Astrocyte (in vitro differentiated cells and primary cell): ENCODE measurements around the gene C1orf232. TPM values are rescaled to one million over a fixed set of nuclear protein-coding genes. Genes with fewer than 3 reads are reported as not detected.

Experiments
- DNase-seq: peaks from one replicate; pipeline ENCODE4 v3.0.0-alpha.2; 2010; ENCODE audit warnings: low read depth
- FAIRE-seq: peaks from 2 replicates; lab custom pipeline; 2011; peaks lifted over from hg19 to GRCh38; lab: Jason Lieb, UNC
- H2AFZ ChIP-seq: 2 replicates; pipeline ENCODE4 v1.6.0; 2012; ENCODE audit warnings: low read depth, low read length, inconsistent platforms
- H3K27ac ChIP-seq: 2 replicates; pipeline ENCODE4 v1.5.1; 2011; ENCODE audit warnings: low read depth, low read length, inconsistent platforms
- H3K27me3 ChIP-seq: 2 replicates; pipeline ENCODE4 v1.6.0; 2011; ENCODE audit warnings: low read length, inconsistent platforms; ENCODE audit not compliant: insufficient read depth
- H3K36me3 ChIP-seq: 2 replicates; pipeline ENCODE4 v1.5.1; 2011; ENCODE audit warnings: low read length, inconsistent platforms; ENCODE audit not compliant: insufficient read depth
- H3K4me1 ChIP-seq: 2 replicates; pipeline ENCODE4 v1.5.1; 2011; ENCODE audit warnings: low read length, inconsistent platforms; ENCODE audit not compliant: insufficient read depth
- H3K4me2 ChIP-seq: 2 replicates; pipeline ENCODE4 v1.6.0; 2012; ENCODE audit warnings: low read length, inconsistent platforms
- H3K4me3 ChIP-seq: 2 replicates; pipeline ENCODE4 v1.5.1; 2011; ENCODE audit warnings: low read depth, mild to moderate bottlenecking, low read length, inconsistent platforms; ENCODE audit not compliant: insufficient read depth
- H3K79me2 ChIP-seq: 2 replicates; pipeline ENCODE4 v1.6.0; 2012; ENCODE audit warnings: mild to moderate bottlenecking, low read length, inconsistent platforms; ENCODE audit not compliant: insufficient read depth
- H3K9ac ChIP-seq: 2 replicates; pipeline ENCODE4 v1.6.0; 2012; ENCODE audit warnings: mild to moderate bottlenecking, low read length, inconsistent platforms
- H3K9me3 ChIP-seq: 2 replicates; pipeline ENCODE4 v1.5.1; 2012; ENCODE audit warnings: low read depth, mild to moderate bottlenecking, low read length, inconsistent platforms; ENCODE audit not compliant: insufficient read depth
- H4K20me1 ChIP-seq: 2 replicates; pipeline ENCODE4 v1.6.0; 2012; ENCODE audit warnings: low read length, inconsistent platforms; ENCODE audit not compliant: insufficient read depth
- H3K27ac Mint-ChIP-seq: one replicate; pipeline ENCODE4 v1.8.0; 2021; ENCODE audit warnings: mild to moderate bottlenecking, mixed read lengths; ENCODE audit not compliant: unreplicated experiment
- H3K27me3 Mint-ChIP-seq: one replicate; pipeline ENCODE4 v1.8.0; 2021; ENCODE audit warnings: low read depth, mixed read lengths; ENCODE audit not compliant: unreplicated experiment
- H3K36me3 Mint-ChIP-seq: one replicate; pipeline ENCODE4 v1.8.0; 2021; ENCODE audit warnings: low read depth, mixed read lengths; ENCODE audit not compliant: unreplicated experiment
- H3K4me1 Mint-ChIP-seq: one replicate; pipeline ENCODE4 v1.8.0; 2021; ENCODE audit warnings: low read depth, mixed read lengths; ENCODE audit not compliant: unreplicated experiment
- H3K4me3 Mint-ChIP-seq: one replicate; pipeline ENCODE4 v1.8.0; 2021; ENCODE audit warnings: mild to moderate bottlenecking, moderate library complexity, mixed read lengths; ENCODE audit not compliant: unreplicated experiment
- H3K9me3 Mint-ChIP-seq: one replicate; pipeline ENCODE4 v1.8.0; 2021; ENCODE audit warnings: mild to moderate bottlenecking, mixed read lengths; ENCODE audit not compliant: unreplicated experiment
- EZH2 ChIP-seq: IDR thresholded peaks from 2 replicates; pipeline ENCODE4 v1.6.1; 2012; ENCODE audit warnings: mild to moderate bottlenecking, low read length, inconsistent platforms; ENCODE audit not compliant: insufficient read depth
- total RNA-seq: library from RNA; stranded (reverse); gene quantifications from 2 replicates; pipeline ENCODE4 v1.2.1, GENCODE V29; 2021
- TF ChIP-seq, protein P1 (sequence below): IDR thresholded peaks from 2 replicates; pipeline ENCODE4 v1.5.1; 2011; ENCODE audit warnings: low read depth, mild to moderate bottlenecking, inconsistent platforms, low read length, moderate library complexity; ENCODE audit not compliant: insufficient read depth

C1orf232 gene
- total RNA-seq, 1 donor from 2014 or later, result not detected

DNA sequence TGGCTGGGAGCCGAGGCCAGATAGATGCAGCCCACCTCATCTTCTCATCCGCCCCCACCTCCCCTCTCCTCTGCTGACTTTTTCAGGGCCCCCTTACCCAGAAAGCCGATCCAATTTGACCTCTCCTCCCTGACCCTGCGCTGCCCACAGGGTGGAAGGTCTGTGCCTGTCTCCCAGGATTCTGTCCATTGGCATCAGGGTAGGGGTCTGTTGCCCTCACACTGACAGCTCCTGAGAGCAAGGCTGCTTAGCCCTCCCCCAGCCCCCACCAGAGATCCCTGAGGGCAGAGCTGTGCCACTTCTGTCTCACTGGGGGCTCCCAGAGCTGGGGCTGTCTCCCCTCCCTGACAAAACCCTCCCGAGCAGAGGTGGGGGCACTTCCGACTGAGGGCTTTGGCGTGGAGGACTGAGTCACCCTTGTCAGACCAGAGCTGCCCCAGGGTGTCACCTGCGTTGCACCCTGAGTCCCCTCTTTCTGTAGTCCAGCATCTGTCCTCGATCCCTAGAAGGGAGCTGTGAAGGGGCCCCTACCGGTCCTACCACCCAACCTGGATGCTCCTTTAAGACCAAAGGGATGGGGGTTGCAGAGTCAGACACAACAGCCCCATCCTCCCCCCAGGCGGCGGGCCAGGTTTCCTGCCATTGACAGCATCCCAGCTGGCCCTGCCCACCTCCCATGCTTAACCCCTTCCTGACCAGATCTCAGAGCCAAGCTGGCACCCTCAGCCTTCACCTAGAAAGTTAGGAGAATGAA is 12.3 kb downstream of the C1orf232 start:
- H3K4me1 Mint-ChIP-seq, result peaks cover 27% of the 10 kb centered on the region

DNA sequence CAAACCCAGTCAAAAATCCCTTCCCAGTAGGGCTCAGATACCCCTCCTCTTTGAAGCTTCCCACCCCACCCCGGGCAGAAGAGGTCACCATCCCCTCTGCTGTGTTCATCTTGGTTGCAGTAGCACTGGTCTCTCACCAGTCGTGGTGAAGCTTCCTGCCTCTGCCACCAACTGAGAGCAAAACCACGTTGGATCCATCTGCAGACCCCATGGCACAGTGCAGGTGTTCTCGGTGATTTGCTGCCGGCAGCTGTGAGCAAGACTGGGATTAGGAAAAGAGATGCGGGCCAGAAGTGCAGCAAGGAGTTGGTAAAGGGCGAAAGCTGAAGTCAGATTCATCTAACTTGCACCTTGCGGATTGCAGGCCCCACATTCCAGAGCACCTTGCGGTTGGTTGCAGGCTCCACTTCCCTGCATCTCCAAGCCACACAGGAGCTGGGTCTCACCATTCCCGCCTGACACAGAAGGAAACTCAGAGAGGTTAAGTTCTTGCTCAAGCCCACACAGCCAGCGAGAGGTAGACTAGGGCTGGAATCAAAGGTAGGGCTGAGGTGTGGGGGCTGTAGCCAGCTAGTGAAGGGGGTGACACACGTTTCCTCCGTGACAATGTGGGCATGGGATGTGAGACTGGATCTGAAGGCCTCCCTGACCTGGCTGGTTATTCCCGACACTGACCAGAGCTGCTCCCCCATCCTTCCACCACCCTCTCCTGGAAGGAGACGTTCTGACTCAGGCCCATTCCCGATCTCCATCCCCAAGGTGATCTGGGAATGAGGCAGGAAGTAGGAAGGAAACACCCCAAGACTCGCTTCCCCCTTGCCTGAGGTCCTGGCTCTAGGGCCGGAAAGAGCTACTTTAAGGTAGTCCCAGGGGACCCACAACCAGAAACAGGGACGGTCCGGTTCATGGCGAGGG is 13.1 kb downstream of the C1orf232 start:
- no peaks in the 10 kb centered on the region for H3K9me3 Mint-ChIP-seq
- no peaks in the 10 kb centered on the region for H3K36me3 Mint-ChIP-seq
- Histone ChIP-seq H3K4me1 (peaks cover 13% of the 10 kb centered on the region), H4K20me1 (no peaks in the 10 kb centered on the region), H3K4me2 (no peak overlapping the region), H3K79me2 (no peaks in the 10 kb centered on the region), H3K4me3 (no peak overlapping the region), H3K27me3 (peaks cover 7% of the 10 kb centered on the region), H3K27ac (no peak overlapping the region), H3K9me3 (no peaks in the 10 kb centered on the region), H3K9ac (no peak overlapping the region), H3K36me3 (no peaks in the 10 kb centered on the region), H2AFZ (no peak overlapping the region)
- DNase-seq, result no peak
- peaks cover 38% of the 10 kb centered on the region for H3K27me3 Mint-ChIP-seq
- peak overlapping the region; percentile 62 for H3K4me3 Mint-ChIP-seq
- peaks cover 27% of the 10 kb centered on the region for H3K4me1 Mint-ChIP-seq
- TF ChIP-seq EZH2, result no peak
- TF ChIP-seq, protein P1, sequence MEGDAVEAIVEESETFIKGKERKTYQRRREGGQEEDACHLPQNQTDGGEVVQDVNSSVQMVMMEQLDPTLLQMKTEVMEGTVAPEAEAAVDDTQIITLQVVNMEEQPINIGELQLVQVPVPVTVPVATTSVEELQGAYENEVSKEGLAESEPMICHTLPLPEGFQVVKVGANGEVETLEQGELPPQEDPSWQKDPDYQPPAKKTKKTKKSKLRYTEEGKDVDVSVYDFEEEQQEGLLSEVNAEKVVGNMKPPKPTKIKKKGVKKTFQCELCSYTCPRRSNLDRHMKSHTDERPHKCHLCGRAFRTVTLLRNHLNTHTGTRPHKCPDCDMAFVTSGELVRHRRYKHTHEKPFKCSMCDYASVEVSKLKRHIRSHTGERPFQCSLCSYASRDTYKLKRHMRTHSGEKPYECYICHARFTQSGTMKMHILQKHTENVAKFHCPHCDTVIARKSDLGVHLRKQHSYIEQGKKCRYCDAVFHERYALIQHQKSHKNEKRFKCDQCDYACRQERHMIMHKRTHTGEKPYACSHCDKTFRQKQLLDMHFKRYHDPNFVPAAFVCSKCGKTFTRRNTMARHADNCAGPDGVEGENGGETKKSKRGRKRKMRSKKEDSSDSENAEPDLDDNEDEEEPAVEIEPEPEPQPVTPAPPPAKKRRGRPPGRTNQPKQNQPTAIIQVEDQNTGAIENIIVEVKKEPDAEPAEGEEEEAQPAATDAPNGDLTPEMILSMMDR, result no peak
- FAIRE-seq, result no peak
- peak overlapping the region; percentile 19 for H3K27ac Mint-ChIP-seq

More for the DNA sequence above, 12.3 kb downstream of the C1orf232 start:
- no peak for FAIRE-seq
- no peak for DNase-seq
- H3K27me3 ChIP-seq, result peaks cover 4% of the 10 kb centered on the region
- TF ChIP-seq, protein P1, result no peak
- no peak for TF ChIP-seq EZH2
- no peak overlapping the region for H3K4me3 ChIP-seq
- no peak overlapping the region for H2AFZ ChIP-seq
- H3K9ac ChIP-seq, result no peak overlapping the region
- peak overlapping the region; percentile 26 for H3K27ac Mint-ChIP-seq
- H3K36me3 ChIP-seq, result no peaks in the 10 kb centered on the region
- no peak overlapping the region for H3K4me3 Mint-ChIP-seq
- no peaks in the 10 kb centered on the region for H4K20me1 ChIP-seq
- peaks cover 18% of the 10 kb centered on the region for H3K4me1 ChIP-seq
- no peak overlapping the region for H3K27ac ChIP-seq
- no peaks in the 10 kb centered on the region for H3K9me3 Mint-ChIP-seq
- H3K9me3 ChIP-seq, result no peaks in the 10 kb centered on the region
- H3K4me2 ChIP-seq, result peak overlapping the region; percentile 62
- H3K36me3 Mint-ChIP-seq, result no peaks in the 10 kb centered on the region
- H3K79me2 ChIP-seq, result no peaks in the 10 kb centered on the region
- peaks cover 34% of the 10 kb centered on the region for H3K27me3 Mint-ChIP-seq
